Vagina (tissue), 2 donors: ENCODE results near the gene IGFBP1. TPM values are rescaled to one million over a fixed set of nuclear protein-coding genes. Genes with fewer than 3 reads are reported as not detected.

Experiments used
- DNase-seq, 2 donors: peaks; one replicate each; pipeline ENCODE4 v3.0.0-alpha.2; 2017; ENCODE audit errors: extremely low spot score in 2 of 2
- H3K27ac ChIP-seq: fragments of 200-600 bp; sonication (generic); one replicate; pipeline ENCODE4 v1.5.1; 2019
- H3K27me3 ChIP-seq: fragments of 200-600 bp; sonication (generic); one replicate; pipeline ENCODE4 v1.5.1; 2019
- H3K36me3 ChIP-seq, 2 donors: fragments of 200-600 bp; sonication (generic); one replicate each; pipeline ENCODE4 v1.5.1; 2017 to 2019
- H3K4me1 ChIP-seq: fragments of 200-600 bp; sonication (generic); one replicate; pipeline ENCODE4 v1.5.1; 2019
- H3K4me3 ChIP-seq, 2 donors: fragments of 200-600 bp; sonication (generic); 1 replicate in 1 of 2; 2 replicates in 1 of 2; pipeline ENCODE4 v1.5.1; 2016 to 2019
- H3K9me3 ChIP-seq: fragments of 200-600 bp; sonication (generic); one replicate; pipeline ENCODE4 v1.5.1; 2019
- POLR2A ChIP-seq, 2 donors: fragments of 450-650 bp; IDR thresholded peaks; one replicate each; pipeline ENCODE4 v1.6.1; 2017; ENCODE audit warnings: antibody characterized with exemption in 2 of 2, mild to moderate bottlenecking in 2 of 2, moderate library complexity in 2 of 2
- POLR2AphosphoS5 ChIP-seq, 2 donors: sonication (generic); formaldehyde crosslinking; IDR thresholded peaks; one replicate each; pipeline ENCODE4 v1.9.0; 2017; ENCODE audit warnings: antibody characterized with exemption in 2 of 2, mild to moderate bottlenecking in 2 of 2, low read depth in 1 of 2; ENCODE audit not compliant: insufficient read depth in 1 of 2
- intact Hi-C: fragments of 100-400 bp; cut with DNase I; formaldehyde crosslinking; loops from one replicate; pipeline ENCODE4 v1.15.1; 2023
- total RNA-seq: library from RNA; depleted of rRNA; stranded (reverse); fragments of >200 nt; gene quantifications from one replicate; pipeline ENCODE4 v1.2.3, GENCODE V29; 2016
- TF ChIP-seq, protein P1 (sequence below), 3 experiments: fragments of 450-650 bp in 2 of 3; fragments of 200-600 bp in 1 of 3; sonication (generic) in 1 of 3; IDR thresholded peaks; one replicate each; pipeline ENCODE4 v1.5.1; 2017 to 2019; ENCODE audit warnings: antibody characterized with exemption in 3 of 3, mild to moderate bottlenecking in 2 of 3, moderate library complexity in 2 of 3

The IGFBP1 gene
- total RNA-seq, 1 donor from 2014 or later = 1.7 TPM

DNA sequence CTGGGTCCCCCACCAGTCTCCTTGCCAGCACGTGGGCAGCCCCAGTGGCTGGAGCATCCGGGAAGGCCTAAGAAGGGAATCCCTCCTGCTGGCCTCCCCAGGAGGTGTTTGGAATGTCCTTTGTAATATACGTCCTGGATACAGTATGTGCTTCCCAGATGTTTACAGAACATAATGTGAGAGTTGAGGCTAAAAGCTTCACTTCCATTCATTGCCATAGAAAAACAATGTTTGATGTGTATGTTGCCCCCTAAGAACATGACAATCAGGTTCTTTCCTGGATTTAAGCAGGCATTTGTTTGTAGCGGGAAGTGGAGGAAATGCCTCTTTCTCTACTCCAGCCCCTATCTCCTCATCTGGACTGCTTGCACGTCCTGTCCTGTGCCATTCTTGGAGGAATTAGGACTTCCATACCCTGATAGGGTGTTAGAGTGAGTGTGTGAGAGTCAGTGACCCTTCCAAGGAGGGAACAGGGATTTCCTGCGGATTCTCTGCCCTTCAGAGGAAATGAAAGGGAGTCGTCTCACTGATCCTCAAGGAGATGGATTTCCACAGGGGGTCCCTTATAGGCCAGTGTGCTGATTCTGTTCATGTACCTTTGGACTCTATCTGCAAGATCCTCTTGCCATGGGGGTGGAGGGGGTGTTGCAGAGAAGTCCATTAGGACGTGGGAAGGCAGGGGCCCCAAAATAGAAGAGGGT lies 1.2 kb downstream of the IGFBP1 start:
- no peak overlapping the region for H3K4me3 ChIP-seq
- DNase-seq = no peak
- no peaks in the 10 kb centered on the region for H3K27me3 ChIP-seq
- TF ChIP-seq, protein P1, sequence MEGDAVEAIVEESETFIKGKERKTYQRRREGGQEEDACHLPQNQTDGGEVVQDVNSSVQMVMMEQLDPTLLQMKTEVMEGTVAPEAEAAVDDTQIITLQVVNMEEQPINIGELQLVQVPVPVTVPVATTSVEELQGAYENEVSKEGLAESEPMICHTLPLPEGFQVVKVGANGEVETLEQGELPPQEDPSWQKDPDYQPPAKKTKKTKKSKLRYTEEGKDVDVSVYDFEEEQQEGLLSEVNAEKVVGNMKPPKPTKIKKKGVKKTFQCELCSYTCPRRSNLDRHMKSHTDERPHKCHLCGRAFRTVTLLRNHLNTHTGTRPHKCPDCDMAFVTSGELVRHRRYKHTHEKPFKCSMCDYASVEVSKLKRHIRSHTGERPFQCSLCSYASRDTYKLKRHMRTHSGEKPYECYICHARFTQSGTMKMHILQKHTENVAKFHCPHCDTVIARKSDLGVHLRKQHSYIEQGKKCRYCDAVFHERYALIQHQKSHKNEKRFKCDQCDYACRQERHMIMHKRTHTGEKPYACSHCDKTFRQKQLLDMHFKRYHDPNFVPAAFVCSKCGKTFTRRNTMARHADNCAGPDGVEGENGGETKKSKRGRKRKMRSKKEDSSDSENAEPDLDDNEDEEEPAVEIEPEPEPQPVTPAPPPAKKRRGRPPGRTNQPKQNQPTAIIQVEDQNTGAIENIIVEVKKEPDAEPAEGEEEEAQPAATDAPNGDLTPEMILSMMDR (IDR thresholded peaks at IDR 0.05) = no peak
- TF ChIP-seq POLR2A (IDR thresholded peaks at IDR 0.05) (no peak), POLR2AphosphoS5 (IDR thresholded peaks at IDR 0.05; ENCODE audit: insufficient read depth in 1 of 2, low read depth in 1 of 2) (no peak)
- peaks cover 9% of the 10 kb centered on the region for H3K4me1 ChIP-seq
- no peak overlapping the region for H3K27ac ChIP-seq
- no peaks in the 10 kb centered on the region for H3K9me3 ChIP-seq
- no peaks in the 10 kb centered on the region for H3K36me3 ChIP-seq
- intact Hi-C loops = no loop called here

DNA sequence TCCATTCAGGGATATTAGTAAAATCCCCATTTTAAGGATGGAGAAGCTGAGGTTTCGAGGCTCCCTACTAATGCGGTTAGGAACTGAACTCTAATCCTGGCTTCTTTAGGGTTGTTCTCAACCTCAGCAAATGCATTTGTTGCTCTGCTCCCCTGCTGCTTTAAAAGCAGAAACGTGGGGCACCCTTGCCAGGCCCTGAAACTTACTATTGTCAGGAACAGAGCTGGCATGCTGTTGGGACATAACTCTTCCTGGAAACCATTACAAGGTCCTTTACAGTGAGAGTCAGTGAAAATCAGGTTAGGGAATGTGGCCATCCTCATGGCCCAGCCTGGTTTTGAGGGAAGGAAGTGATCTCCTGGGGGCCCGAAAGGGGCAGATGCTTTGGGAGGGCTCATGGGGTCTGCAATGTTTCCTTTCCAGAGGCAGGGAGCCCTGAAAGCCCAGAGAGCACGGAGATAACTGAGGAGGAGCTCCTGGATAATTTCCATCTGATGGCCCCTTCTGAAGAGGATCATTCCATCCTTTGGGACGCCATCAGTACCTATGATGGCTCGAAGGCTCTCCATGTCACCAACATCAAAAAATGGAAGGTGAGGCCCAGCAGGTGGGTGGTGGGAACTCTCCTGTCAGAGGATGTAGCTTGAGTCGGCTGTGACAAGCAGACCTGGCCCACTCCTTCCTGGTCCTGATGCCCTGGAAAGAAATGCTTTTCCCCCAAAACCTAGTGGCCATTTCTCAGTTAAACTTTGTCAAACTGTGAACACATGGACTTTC lies 2.0 kb downstream of the IGFBP1 start:
- Histone ChIP-seq H3K4me3 (no peak overlapping the region), H3K4me1 (peaks cover 9% of the 10 kb centered on the region), H3K27me3 (no peaks in the 10 kb centered on the region), H3K36me3 (no peaks in the 10 kb centered on the region), H3K27ac (no peak overlapping the region), H3K9me3 (no peaks in the 10 kb centered on the region)
- DNase-seq = no peak
- intact Hi-C loops = no loop called here
- TF ChIP-seq POLR2AphosphoS5 (IDR thresholded peaks at IDR 0.05; ENCODE audit: insufficient read depth in 1 of 2, low read depth in 1 of 2) (no peak), POLR2A (IDR thresholded peaks at IDR 0.05) (no peak)
- TF ChIP-seq, protein P1 (IDR thresholded peaks at IDR 0.05) = no peak

DNA sequence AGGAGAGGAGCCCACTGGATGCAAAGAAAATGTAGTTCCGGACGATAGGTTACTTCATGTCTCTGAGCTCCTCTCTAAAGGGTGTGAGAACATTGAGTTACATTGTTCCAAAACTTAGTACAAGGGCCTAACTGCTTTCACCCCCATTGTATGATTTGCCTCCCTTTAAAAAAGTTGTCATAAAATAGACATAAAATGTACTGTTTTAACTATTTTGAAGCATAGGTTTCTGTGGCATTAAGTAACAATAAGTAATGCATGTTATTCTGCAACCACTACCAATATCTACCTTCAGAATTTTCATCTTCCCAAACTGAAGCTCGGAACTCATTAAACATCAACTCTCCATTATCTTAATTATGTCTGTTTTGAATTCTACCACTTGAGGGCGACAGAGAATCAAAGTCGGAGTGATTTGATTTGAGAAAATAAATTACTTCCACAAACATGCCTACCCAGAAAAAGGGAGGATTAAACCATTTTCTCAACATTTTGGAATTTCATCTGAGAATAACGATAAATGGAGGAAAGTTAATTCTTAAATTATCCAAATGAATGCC lies 2.7 kb downstream of the IGFBP1 start:
- peaks cover 9% of the 10 kb centered on the region for H3K4me1 ChIP-seq
- no peak overlapping the region for H3K27ac ChIP-seq
- no peak for TF ChIP-seq POLR2A (IDR thresholded peaks at IDR 0.05)
- TF ChIP-seq, protein P1 (IDR thresholded peaks at IDR 0.05) = peak in 2 of 3 experiments; percentile 44 to 46
- no peak overlapping the region for H3K4me3 ChIP-seq
- no peaks in the 10 kb centered on the region for H3K9me3 ChIP-seq
- H3K27me3 ChIP-seq = no peaks in the 10 kb centered on the region
- intact Hi-C loops = no loop called here
- DNase-seq = no peak
- H3K36me3 ChIP-seq = no peaks in the 10 kb centered on the region

DNA sequence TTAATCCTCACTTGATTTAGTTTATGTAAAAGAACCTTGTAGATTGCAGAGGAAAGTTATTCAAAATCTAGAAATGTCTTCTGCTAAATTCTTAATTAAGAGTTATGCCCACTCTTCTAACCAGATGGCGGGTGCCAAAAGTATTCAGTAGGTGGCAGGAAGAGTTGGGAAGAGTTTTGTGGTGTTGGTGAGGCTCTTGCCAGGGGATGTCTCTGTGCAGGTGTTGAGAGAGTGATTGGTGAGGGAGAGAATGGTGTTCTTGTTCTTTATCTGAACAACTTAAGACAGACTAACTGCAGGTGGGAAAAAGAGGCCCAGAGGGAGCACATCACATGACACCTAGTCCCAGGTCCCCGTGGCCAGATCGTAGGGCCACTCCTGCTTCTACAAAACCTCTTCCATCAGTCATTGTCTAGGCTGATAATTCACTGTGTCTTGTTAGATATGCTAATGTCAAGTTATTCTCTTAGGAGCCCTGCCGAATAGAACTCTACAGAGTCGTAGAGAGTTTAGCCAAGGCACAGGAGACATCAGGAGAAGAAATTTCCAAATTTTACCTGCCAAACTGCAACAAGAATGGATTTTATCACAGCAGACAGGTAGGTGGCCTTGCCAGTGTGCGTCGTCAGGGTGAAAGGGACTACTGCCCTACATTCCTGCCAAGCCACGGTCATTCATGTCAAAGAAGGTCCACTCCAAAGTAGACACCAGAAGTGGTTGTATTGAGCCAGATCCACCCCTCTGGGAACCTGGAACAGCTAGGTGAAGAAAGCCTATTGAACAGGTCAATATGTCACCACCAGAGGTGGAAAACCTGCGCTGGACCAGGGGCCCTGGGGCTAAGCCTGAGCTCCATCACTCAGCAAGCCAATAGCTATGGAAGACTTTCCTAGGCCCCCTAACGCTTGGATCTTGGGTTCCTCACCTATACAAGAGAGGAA lies 3.4 kb downstream of the IGFBP1 start:
- Histone ChIP-seq H3K9me3 (no peaks in the 10 kb centered on the region), H3K4me1 (peaks cover 9% of the 10 kb centered on the region), H3K4me3 (no peak overlapping the region), H3K27ac (no peak overlapping the region), H3K27me3 (no peaks in the 10 kb centered on the region), H3K36me3 (no peaks in the 10 kb centered on the region)
- intact Hi-C loops = no loop called here
- no peak for TF ChIP-seq POLR2AphosphoS5 (IDR thresholded peaks at IDR 0.05; ENCODE audit: insufficient read depth in 1 of 2, low read depth in 1 of 2)
- TF ChIP-seq POLR2A (IDR thresholded peaks at IDR 0.05) = no peak
- DNase-seq = no peak
